Karpas-422 (cell line): Measurements from ENCODE around the gene PTPRH. TPM values are rescaled to one million over a fixed set of nuclear protein-coding genes. Genes with fewer than 3 reads are reported as not detected.

Source experiments
- DNase-seq: peaks from one replicate; pipeline ENCODE4 v3.0.0-alpha.2; 2015
- H2AFZ ChIP-seq: fragments of 200-600 bp; sonication (generic); 2 replicates; pipeline ENCODE4 v1.6.1; 2014; ENCODE audit warnings: antibody characterized with exemption, low read length, mixed read lengths
- H3K27ac ChIP-seq: fragments of 200-600 bp; sonication (generic); 2 replicates; pipeline ENCODE4 v1.5.1; 2014; ENCODE audit warnings: mild to moderate bottlenecking, low read length, moderate library complexity
- H3K27me3 ChIP-seq: fragments of 200-600 bp; sonication (generic); 2 replicates; pipeline ENCODE4 v1.6.1; 2014; ENCODE audit warnings: low read length, mixed read lengths
- H3K36me3 ChIP-seq: fragments of 200-600 bp; sonication (generic); 2 replicates; pipeline ENCODE4 v1.6.1; 2014; ENCODE audit warnings: low read length, mixed read lengths; ENCODE audit not compliant: insufficient read depth
- H3K4me1 ChIP-seq: fragments of 200-600 bp; sonication (generic); 2 replicates; pipeline ENCODE4 v1.6.1; 2014; ENCODE audit warnings: mild to moderate bottlenecking, low read length, mixed read lengths
- H3K4me2 ChIP-seq: fragments of 200-600 bp; sonication (generic); 2 replicates; pipeline ENCODE4 v1.6.1; 2014; ENCODE audit warnings: low read length, low read depth, mild to moderate bottlenecking; ENCODE audit not compliant: poor library complexity, severe bottlenecking
- H3K4me3 ChIP-seq: fragments of 200-600 bp; sonication (generic); 2 replicates; pipeline ENCODE4 v1.5.1; 2014; ENCODE audit warnings: mild to moderate bottlenecking, antibody characterized with exemption, low read length, mixed read lengths
- H3K79me2 ChIP-seq: fragments of 200-600 bp; sonication (generic); 2 replicates; pipeline ENCODE4 v1.6.1; 2014; ENCODE audit warnings: mild to moderate bottlenecking, low read length, mixed read lengths
- H3K9ac ChIP-seq: fragments of 200-600 bp; sonication (generic); 2 replicates; pipeline ENCODE4 v1.6.0; 2014; ENCODE audit warnings: low read length
- H3K9me2 ChIP-seq: fragments of 200-600 bp; sonication (generic), shearing (Covaris generic); replicated peaks from 2 replicates; pipeline ENCODE4 v1.6.0; 2014; ENCODE audit warnings: mild to moderate bottlenecking, low read length, moderate library complexity; ENCODE audit not compliant: insufficient read depth
- H3K9me3 ChIP-seq: fragments of 300-700, 200-600 bp; sonication (generic); 2 replicates; pipeline ENCODE4 v1.6.1; 2014; ENCODE audit warnings: low read length, mixed read lengths
- H4K20me1 ChIP-seq: fragments of 200-600 bp; sonication (generic); 2 replicates; pipeline ENCODE4 v1.6.1; 2014; ENCODE audit warnings: mild to moderate bottlenecking, antibody characterized with exemption, low read length, low read depth; ENCODE audit not compliant: insufficient read depth
- total RNA-seq: library from RNA; depleted of rRNA; stranded (reverse); fragments of >200 nt; shearing (Covaris generic); gene quantifications from 2 replicates; pipeline ENCODE4 v1.2.3, GENCODE V29; 2014; ENCODE audit warnings: low replicate concordance

Gene PTPRH
- total RNA-seq, 1 experiment from 2014 or later, result 1.4 TPM

DNA sequence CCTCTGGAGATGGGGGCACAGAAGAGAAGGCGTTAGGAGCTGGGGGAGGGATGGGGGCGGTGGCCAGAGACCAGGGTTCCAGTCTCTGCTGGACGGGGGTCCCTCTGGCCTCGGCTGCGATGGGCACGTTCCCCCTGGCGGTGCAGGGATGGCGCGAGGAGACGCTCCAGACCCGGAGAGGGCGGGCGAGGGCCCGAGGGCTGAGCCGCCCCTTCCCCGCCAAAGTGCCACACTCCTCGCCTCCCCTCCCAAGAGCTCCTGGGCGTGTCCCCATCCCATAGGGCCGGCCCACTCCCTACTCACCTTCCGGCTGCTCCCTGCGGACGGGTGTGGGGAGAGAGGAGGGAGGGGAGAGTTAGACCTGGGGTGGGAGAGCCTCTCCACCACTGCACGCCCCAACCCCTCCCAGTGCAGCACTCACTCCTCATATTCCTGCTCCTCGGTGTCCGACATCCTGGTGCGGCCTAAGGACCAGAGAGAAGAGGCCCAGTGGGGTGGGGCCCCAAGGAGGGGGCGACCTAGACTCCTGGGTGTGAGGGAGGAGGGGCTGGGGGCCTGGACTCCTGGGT is 62.5 kb downstream of the PTPRH start:
- H3K79me2 ChIP-seq, result no peaks in the 10 kb centered on the region
- no peaks in the 10 kb centered on the region for H3K27me3 ChIP-seq
- no peaks in the 10 kb centered on the region for H4K20me1 ChIP-seq
- peaks cover 9% of the 10 kb centered on the region for H3K4me1 ChIP-seq
- no peak for DNase-seq
- peaks cover 4% of the 10 kb centered on the region; the same call in 1 of the 2 replicates for H3K36me3 ChIP-seq
- no peak overlapping the region for H3K27ac ChIP-seq
- peak overlapping the region; percentile 93; the same call in 1 of the 2 replicates for H2AFZ ChIP-seq
- H3K4me3 ChIP-seq, result peak overlapping the region; percentile 51; the same call in 1 of the 2 replicates
- peak overlapping the region; percentile 69 for H3K4me2 ChIP-seq
- H3K9me3 ChIP-seq, result peaks cover 6% of the 10 kb centered on the region
- peak overlapping the region; percentile 56 for H3K9ac ChIP-seq
- H3K9me2 ChIP-seq, result no peaks in the 10 kb centered on the region

GRCh38 chr19:55146078-55146704 is 63.1 kb downstream of the PTPRH start:
- H3K27me3 ChIP-seq, result no peaks in the 10 kb centered on the region
- DNase-seq, result peak; percentile 92
- H2AFZ ChIP-seq, result peak overlapping the region; percentile 93; the same call in 1 of the 2 replicates

DNA sequence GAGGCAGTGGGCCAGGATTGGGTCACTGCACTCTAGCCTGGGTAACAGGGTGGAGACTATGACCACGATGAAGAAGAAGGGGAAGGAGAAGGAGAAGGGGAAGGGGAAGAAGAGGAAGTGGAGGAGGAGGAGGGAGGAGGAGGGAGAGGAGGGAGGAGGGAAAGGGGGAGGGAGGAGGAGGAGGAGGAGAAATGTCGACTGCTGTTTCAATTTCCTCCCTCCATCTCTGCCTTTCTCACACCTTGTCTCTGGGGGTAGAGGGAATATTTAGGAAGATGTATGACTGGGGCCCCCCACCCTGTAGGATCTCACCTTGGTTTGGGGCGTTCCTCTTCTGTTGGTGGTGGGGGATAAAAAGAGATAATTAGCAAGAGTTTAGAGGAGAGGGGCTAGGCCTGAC is 64.1 kb downstream of the PTPRH start:
- Histone ChIP-seq H3K9me3 (no peaks in the 10 kb centered on the region), H4K20me1 (no peaks in the 10 kb centered on the region), H3K4me1 (peaks cover 9% of the 10 kb centered on the region), H2AFZ (no peak overlapping the region), H3K4me3 (no peak overlapping the region), H3K27me3 (no peaks in the 10 kb centered on the region), H3K4me2 (no peak overlapping the region), H3K36me3 (no peaks in the 10 kb centered on the region), H3K9me2 (no peaks in the 10 kb centered on the region), H3K79me2 (no peaks in the 10 kb centered on the region), H3K27ac (no peak overlapping the region), H3K9ac (no peak overlapping the region)
- DNase-seq, result no peak

More at GRCh38 chr19:55146078-55146704, 63.1 kb downstream of the PTPRH start:
- Histone ChIP-seq H3K9me2 (no peaks in the 10 kb centered on the region), H3K27ac (no peak overlapping the region), H3K9me3 (peaks cover under 1% of the 10 kb centered on the region; the same call in 1 of the 2 replicates), H3K79me2 (no peaks in the 10 kb centered on the region), H4K20me1 (no peaks in the 10 kb centered on the region), H3K9ac (peak overlapping the region; percentile 56), H3K4me1 (peaks cover 9% of the 10 kb centered on the region), H3K36me3 (no peaks in the 10 kb centered on the region), H3K4me3 (peak overlapping the region; percentile 59; the same call in 1 of the 2 replicates), H3K4me2 (peak overlapping the region; percentile 69)

DNA sequence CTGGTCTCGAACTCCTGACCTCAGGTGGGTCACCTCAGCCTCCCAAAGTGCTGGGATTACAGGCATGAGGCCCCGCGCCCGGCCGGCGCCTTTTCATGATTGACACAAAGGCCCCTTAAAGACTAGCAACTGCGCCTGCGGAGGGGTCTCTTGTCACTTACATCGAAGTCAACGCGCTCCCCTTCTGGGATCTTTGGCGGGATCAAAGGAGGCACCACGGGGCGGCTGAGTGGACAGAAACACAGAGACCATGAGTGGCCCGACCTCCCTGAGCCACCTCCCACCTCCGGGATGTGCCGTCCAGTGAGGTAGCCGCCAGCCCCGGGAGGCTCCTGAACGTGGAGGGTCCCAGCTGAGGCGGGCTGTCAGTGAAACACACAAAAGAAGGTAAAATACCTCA is 67.6 kb downstream of the PTPRH start:
- H3K27me3 ChIP-seq, result no peaks in the 10 kb centered on the region
- no peak overlapping the region for H3K9ac ChIP-seq

DNA sequence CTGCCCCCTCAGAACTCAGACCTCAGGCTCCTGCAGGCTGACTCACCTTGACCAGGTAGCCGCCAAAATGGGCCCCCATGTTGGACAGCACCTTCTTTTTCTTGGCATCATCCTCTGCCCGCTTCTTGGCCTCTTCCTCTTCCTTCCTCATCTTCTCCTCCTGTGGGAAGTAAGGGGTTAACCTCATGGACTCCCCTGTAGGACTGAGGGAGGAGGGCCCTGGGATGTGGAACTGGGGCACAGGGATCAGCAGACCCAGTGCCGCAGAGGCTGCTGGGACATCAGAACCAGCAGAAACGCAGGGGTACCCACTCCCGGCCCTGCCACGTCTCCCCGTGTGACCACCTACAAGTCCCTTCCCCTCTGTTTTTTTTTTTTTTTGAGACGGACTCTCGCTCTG is 71.4 kb downstream of the PTPRH start:
- Histone ChIP-seq H3K9me2 (no peaks in the 10 kb centered on the region), H3K4me2 (no peak overlapping the region), H3K4me3 (no peak overlapping the region), H3K36me3 (no peaks in the 10 kb centered on the region), H3K79me2 (no peaks in the 10 kb centered on the region), H2AFZ (no peak overlapping the region), H3K27ac (no peak overlapping the region), H3K4me1 (peaks cover 15% of the 10 kb centered on the region), H3K9me3 (no peaks in the 10 kb centered on the region), H3K27me3 (no peaks in the 10 kb centered on the region), H4K20me1 (no peaks in the 10 kb centered on the region), H3K9ac (no peak overlapping the region)
- DNase-seq, result no peak

More for the DNA sequence above, 67.6 kb downstream of the PTPRH start:
- no peak overlapping the region for H2AFZ ChIP-seq
- no peaks in the 10 kb centered on the region for H3K9me3 ChIP-seq
- no peaks in the 10 kb centered on the region for H3K9me2 ChIP-seq
- H3K4me1 ChIP-seq, result peaks cover 5% of the 10 kb centered on the region
- no peak overlapping the region for H3K4me3 ChIP-seq
- DNase-seq, result no peak
- H3K36me3 ChIP-seq, result no peaks in the 10 kb centered on the region
- no peak overlapping the region for H3K4me2 ChIP-seq
- no peaks in the 10 kb centered on the region for H3K79me2 ChIP-seq
- H4K20me1 ChIP-seq, result no peaks in the 10 kb centered on the region
- H3K27ac ChIP-seq, result no peak overlapping the region

DNA sequence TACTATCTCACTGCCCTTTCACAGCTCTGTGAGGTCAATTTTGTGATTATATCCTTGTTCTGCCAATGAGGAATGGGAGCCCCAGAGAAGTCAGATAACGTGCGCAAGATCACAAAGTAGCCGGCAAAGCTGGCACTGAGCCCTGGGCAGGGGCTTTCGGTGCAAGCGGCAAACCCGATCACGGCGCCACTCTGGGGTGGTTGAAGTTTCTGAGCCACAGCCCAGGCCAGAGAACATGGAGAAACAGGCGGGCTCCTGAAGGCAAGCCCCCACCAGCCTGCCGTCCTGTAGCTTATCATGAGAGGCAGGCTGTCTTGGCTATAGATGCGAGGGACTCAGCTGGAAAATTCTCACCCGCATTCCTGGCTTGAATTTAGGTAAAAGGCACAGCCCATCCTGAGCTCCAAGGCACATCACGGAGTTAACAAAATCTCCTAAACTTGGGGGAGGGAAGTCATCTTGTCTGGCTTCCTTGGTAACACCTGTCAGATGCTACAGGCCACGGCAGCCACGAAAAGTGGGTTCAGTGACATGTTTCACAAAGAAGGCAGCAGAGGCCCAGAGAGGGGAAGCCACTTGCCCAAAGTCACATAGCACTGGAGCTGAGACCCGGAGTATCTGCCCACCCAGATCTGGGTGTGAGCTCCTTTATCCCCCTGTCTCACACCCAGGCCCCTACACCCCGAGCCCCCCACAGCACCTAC is 72.8 kb downstream of the PTPRH start:
- Histone ChIP-seq H3K9me3 (no peaks in the 10 kb centered on the region), H3K4me2 (no peak overlapping the region), H3K27ac (no peak overlapping the region), H3K9me2 (no peaks in the 10 kb centered on the region), H2AFZ (no peak overlapping the region), H3K9ac (no peak overlapping the region), H3K4me1 (peaks cover 21% of the 10 kb centered on the region), H3K36me3 (no peaks in the 10 kb centered on the region), H3K4me3 (no peak overlapping the region), H4K20me1 (no peaks in the 10 kb centered on the region), H3K27me3 (no peaks in the 10 kb centered on the region), H3K79me2 (no peaks in the 10 kb centered on the region)
- DNase-seq, result no peak

GRCh38 chr19:55134736-55135135 is 74.6 kb downstream of the PTPRH start:
- Histone ChIP-seq H2AFZ (no peak overlapping the region), H3K27me3 (no peaks in the 10 kb centered on the region), H3K4me1 (peaks cover 26% of the 10 kb centered on the region), H3K4me2 (no peak overlapping the region), H3K9me2 (no peaks in the 10 kb centered on the region), H3K9ac (no peak overlapping the region), H3K36me3 (no peaks in the 10 kb centered on the region), H3K27ac (no peak overlapping the region), H4K20me1 (no peaks in the 10 kb centered on the region), H3K9me3 (no peaks in the 10 kb centered on the region), H3K79me2 (no peaks in the 10 kb centered on the region), H3K4me3 (no peak overlapping the region)
- no peak for DNase-seq
